Ectodermal cell (in vitro differentiated cells): Measurements from ENCODE around the gene DCC.

Source experiments
- H3K27ac ChIP-seq: 2 replicates; pipeline ENCODE4 v1.7.0; 2013; ENCODE audit warnings: mild to moderate bottlenecking, low read depth, low read length; ENCODE audit not compliant: insufficient read depth, poor library complexity, severe bottlenecking
- H3K27me3 ChIP-seq: 2 replicates; pipeline ENCODE4 v1.7.0; 2013; ENCODE audit warnings: mild to moderate bottlenecking, low read length; ENCODE audit not compliant: insufficient read depth, control insufficient read depth, poor library complexity, severe bottlenecking
- H3K36me3 ChIP-seq: one replicate; pipeline ENCODE4 v1.7.0; 2013; ENCODE audit warnings: low read length; ENCODE audit not compliant: control insufficient read depth, insufficient read depth
- H3K4me1 ChIP-seq: one replicate; pipeline ENCODE4 v1.7.0; 2013; ENCODE audit warnings: low read length; ENCODE audit not compliant: control insufficient read depth, insufficient read depth
- H3K4me3 ChIP-seq: 2 replicates; pipeline ENCODE4 v1.7.0; 2013; ENCODE audit warnings: low read depth, low read length, control low read depth; ENCODE audit not compliant: insufficient read depth
- H3K9me3 ChIP-seq: 2 replicates; pipeline ENCODE4 v1.7.0; 2013; ENCODE audit warnings: mild to moderate bottlenecking, low read length, moderate library complexity; ENCODE audit not compliant: control insufficient read depth
- WGBS, 2 experiments: methylation state at CpG; one replicate each; pipeline ENCODE4 v1.1.7; 2013; ENCODE audit warnings: missing lambda C conversion rate in 2 of 2; 5-methylcytosine and 5-hydroxymethylcytosine counted together

The DCC gene

DNA sequence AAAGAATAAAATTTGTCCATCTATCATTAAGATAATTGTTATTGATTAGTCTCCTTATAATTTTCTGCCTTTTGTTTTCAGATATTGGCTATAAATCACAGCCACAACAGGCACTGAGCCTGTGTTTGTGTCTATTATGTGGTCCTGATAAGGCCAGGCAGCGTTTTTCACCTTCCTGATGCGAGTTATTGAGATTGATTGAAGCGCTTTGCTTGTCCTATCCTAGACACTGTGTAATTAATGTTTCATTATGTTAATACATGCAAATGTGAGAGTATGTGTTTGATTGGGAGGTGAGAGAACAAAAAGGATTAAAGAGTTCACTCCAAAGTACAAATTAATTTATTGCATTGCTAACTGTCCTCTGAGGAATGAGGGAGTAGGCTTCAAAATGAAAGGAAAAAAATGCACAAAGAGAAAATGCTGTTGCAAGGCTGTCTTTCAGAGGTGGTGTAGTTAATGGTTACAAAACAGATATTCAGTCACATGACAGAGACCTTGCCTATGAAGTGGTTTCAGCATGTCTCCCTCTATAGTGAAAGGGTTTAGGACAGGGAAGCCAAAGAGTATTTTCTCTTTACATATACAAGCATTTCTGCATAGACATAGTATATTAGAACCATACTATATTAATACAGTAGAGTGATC lies 391.1 kb downstream of the DCC start:
- WGBS, 2 experiments, result 98 to 100% methylated on average over 3 of the region's 3 CpGs
- Histone ChIP-seq H3K27me3 (no peaks in the 10 kb centered on the region), H3K4me1 (no peaks in the 10 kb centered on the region), H3K27ac (no peak overlapping the region), H3K36me3 (no peaks in the 10 kb centered on the region), H3K9me3 (no peaks in the 10 kb centered on the region), H3K4me3 (no peak overlapping the region)

DNA sequence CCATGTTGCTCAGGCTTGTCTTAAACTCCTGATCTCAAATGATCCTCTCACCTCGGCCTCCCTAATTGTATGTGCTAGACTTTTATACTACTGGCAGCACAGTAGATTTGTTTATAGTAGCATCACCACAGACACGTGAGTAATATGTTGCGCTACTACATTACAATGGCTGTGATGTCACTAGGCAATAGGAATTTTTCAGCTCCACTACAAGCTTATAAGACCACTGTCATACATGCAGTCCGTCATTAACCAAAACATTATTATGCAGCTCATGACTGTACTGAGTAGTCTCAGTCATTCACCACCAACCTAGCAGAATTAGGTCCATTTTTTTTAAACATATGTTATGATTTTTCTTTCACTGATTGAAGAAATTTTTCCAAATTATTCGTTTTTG lies 398.9 kb downstream of the DCC start:
- Histone ChIP-seq H3K27ac (no peak overlapping the region), H3K9me3 (no peaks in the 10 kb centered on the region), H3K36me3 (no peaks in the 10 kb centered on the region), H3K4me3 (no peak overlapping the region), H3K27me3 (no peaks in the 10 kb centered on the region), H3K4me1 (peaks cover 5% of the 10 kb centered on the region)
- WGBS, 2 experiments, result 85 to 93% methylated on average over 4 to 5 of the region's 5 CpGs

GRCh38 chr18:52746986-52747385 lies 407.0 kb downstream of the DCC start:
- WGBS, 2 experiments, result 100% methylated on average over 1 of the region's 2 CpGs
- no peaks in the 10 kb centered on the region for H3K9me3 ChIP-seq
- no peaks in the 10 kb centered on the region for H3K27me3 ChIP-seq
- H3K4me3 ChIP-seq, result no peak overlapping the region
- H3K36me3 ChIP-seq, result no peaks in the 10 kb centered on the region
- no peak overlapping the region for H3K27ac ChIP-seq
- peaks cover 5% of the 10 kb centered on the region for H3K4me1 ChIP-seq

DNA sequence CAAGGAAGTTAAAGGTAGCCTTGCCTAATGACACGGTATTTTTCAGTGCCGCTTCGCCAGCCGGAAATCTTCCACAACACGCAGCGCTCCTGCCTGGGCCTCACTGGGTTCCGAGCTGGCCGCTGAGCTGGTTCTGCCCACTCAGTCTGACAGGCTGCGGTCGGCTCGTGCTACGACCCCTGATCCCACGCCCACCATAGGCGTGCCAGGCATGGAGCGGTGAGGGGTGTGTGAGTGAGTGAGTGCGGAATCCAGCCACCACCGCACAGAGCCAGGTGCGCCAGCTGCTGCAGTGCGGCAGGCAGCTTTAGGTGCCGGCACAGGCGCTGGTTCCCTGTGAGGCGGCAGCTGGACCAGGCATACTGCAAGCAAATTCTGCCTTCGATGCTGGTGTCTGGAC lies 407.9 kb downstream of the DCC start:
- no peak overlapping the region for H3K27ac ChIP-seq
- 95 to 97% methylated on average over 23 of the region's 23 CpGs for whole genome bisulfite sequencing, 2 experiments
- H3K4me1 ChIP-seq, result peaks cover 5% of the 10 kb centered on the region
- no peaks in the 10 kb centered on the region for H3K36me3 ChIP-seq
- no peak overlapping the region for H3K4me3 ChIP-seq
- no peaks in the 10 kb centered on the region for H3K27me3 ChIP-seq
- H3K9me3 ChIP-seq, result no peaks in the 10 kb centered on the region

- Histone ChIP-seq H3K4me1 (peaks cover 4% of the 10 kb centered on the region), H3K27me3 (no peaks in the 10 kb centered on the region), H3K36me3 (no peaks in the 10 kb centered on the region), H3K27ac (no peak overlapping the region), H3K9me3 (no peaks in the 10 kb centered on the region), H3K4me3 (no peak overlapping the region)
- WGBS, 2 experiments, result 95 to 97% methylated on average over 8 of the region's 8 CpGs
Measured at GRCh38 chr18:52748343-52748742, 408.3 kb downstream of the DCC start.

DNA sequence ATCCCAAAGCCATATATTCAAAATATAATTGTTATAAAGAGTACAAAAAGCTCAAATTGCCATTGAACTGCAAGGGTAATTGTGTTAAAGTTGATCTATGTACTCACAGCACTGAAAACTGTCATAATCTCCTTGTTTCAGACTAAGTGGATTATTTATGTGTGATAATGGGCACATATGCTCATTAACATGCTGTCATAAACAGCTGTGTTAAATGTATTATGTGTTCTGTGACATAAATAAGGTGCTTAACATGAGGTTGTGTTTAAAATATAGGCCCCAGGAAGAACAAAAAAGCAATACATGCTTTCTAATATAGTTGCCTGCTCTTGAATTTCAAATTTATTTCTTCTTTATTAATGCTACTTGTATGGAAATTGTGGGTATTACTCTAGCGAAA lies 409.5 kb downstream of the DCC start:
- H3K27me3 ChIP-seq, result no peaks in the 10 kb centered on the region
- H3K9me3 ChIP-seq, result no peaks in the 10 kb centered on the region
- H3K4me1 ChIP-seq, result no peaks in the 10 kb centered on the region
- H3K27ac ChIP-seq, result no peak overlapping the region
- H3K4me3 ChIP-seq, result no peak overlapping the region
- H3K36me3 ChIP-seq, result no peaks in the 10 kb centered on the region
- WGBS, 2 experiments, result 27 to 50% methylated on average over 1 of the region's 1 CpG

DNA sequence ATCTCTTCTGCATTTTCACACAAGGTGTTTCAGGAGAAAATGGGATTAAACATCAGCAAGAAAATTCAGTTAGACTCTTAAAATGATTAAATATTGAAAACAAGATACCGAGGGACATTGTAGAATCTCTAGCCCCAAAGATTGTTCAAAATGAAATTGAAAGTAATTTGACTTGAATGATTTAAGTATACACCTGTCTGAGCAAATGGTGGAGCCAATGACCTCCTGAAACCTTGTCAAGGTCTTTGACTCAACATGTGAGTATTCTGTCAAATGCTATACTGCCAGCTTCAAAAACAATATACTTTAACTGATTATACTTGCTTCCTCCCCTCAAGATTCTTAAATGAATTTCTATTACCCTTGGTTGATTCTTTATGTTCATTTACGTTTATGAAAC lies 411.0 kb downstream of the DCC start:
- no peak overlapping the region for H3K4me3 ChIP-seq
- H3K4me1 ChIP-seq, result no peaks in the 10 kb centered on the region
- H3K27ac ChIP-seq, result no peak overlapping the region
- no peaks in the 10 kb centered on the region for H3K9me3 ChIP-seq
- H3K36me3 ChIP-seq, result no peaks in the 10 kb centered on the region
- WGBS, 2 experiments, result 92 to 100% methylated on average over 1 of the region's 2 CpGs
- H3K27me3 ChIP-seq, result no peaks in the 10 kb centered on the region

DNA sequence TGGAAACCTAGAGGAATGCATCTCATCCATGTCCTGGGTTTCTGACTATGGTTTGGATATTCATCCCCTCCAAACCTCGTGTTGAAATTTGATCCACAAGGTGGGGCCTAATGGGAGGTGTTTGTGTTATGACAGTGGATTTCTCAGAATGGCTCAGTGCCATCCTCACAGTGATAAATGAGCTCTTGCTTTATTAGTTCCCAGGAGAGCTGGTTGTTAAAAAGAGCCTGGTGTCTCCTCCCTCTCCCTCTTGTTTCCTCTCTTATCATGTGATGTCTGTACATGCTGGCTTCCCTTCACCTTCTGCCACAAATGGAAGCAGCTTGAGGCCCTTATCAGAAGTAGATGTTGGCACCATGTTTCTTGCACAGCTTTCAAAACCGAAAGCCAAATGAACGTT lies 424.3 kb downstream of the DCC start:
- WGBS, 2 experiments, result 56 to 64% methylated on average over 3 of the region's 3 CpGs
- H3K27ac ChIP-seq, result no peak overlapping the region
- H3K4me3 ChIP-seq, result no peak overlapping the region
- no peaks in the 10 kb centered on the region for H3K27me3 ChIP-seq
- no peaks in the 10 kb centered on the region for H3K36me3 ChIP-seq
- no peaks in the 10 kb centered on the region for H3K4me1 ChIP-seq
- no peaks in the 10 kb centered on the region for H3K9me3 ChIP-seq

DNA sequence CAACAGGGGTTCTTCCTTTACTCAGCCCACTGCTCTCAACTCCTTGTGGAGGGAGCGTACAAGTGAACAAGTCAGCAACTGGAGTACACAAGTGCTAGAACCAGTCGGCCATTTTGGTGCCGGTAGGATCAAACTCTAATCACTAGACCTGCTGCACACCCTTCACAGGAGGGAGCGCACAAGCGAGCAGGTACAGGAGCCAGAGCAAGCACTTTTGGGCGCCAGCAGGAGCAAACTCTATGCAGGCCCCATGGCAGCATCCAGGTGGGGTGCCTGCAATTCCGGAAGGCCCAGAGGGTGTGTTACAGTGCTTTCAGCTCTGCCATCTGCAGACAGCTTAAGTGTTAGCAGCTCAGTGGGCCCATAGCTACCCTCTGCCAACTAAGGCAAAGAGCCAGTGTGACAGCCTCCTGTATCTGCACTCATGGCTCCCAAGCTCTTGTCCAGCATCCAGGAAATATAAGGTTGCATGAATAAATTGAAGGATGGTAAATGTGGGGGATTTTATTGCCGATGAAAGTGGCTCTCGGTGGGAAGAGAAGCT lies 426.1 kb downstream of the DCC start:
- no peaks in the 10 kb centered on the region for H3K4me1 ChIP-seq
- no peaks in the 10 kb centered on the region for H3K36me3 ChIP-seq
- WGBS, 2 experiments, result 80% methylated on average over 9 of the region's 9 CpGs
- H3K27me3 ChIP-seq, result no peaks in the 10 kb centered on the region
- no peak overlapping the region for H3K4me3 ChIP-seq
- no peaks in the 10 kb centered on the region for H3K9me3 ChIP-seq
- H3K27ac ChIP-seq, result no peak overlapping the region

DNA sequence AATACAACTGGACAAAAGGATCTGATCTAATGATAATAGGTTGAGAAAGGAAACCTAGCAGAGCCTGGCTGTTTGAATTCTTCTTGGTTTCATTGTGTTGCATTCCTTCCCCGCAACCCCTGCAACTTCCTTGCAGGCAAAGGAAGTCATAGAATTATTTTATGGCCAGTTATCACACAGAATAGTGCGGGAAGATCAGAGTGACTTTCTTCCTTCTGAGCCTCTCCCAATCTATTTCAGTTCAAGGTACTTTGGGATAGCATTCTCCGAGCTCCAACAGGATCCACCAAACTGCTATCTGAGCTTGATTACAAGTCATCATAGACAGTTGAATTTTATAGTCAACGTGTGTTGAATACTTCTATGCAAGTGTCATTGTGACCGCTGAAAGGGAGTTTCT lies 441.1 kb downstream of the DCC start:
- Histone ChIP-seq H3K4me3 (no peak overlapping the region), H3K4me1 (no peaks in the 10 kb centered on the region), H3K36me3 (no peaks in the 10 kb centered on the region), H3K27ac (no peak overlapping the region), H3K27me3 (no peaks in the 10 kb centered on the region), H3K9me3 (no peaks in the 10 kb centered on the region)
- WGBS, 2 experiments, result 81 to 94% methylated on average over 5 of the region's 5 CpGs

GRCh38 chr18:52791321-52791720 lies 451.3 kb downstream of the DCC start:
- 64 to 67% methylated on average over 2 of the region's 2 CpGs for WGBS, 2 experiments
- no peak overlapping the region for H3K27ac ChIP-seq
- no peaks in the 10 kb centered on the region for H3K27me3 ChIP-seq
- H3K9me3 ChIP-seq, result peaks cover 9% of the 10 kb centered on the region
- H3K36me3 ChIP-seq, result no peaks in the 10 kb centered on the region
- H3K4me1 ChIP-seq, result no peaks in the 10 kb centered on the region
- H3K4me3 ChIP-seq, result no peak overlapping the region
